ENCODE data around the gene BTBD9.

The BTBD9 gene

DNA sequence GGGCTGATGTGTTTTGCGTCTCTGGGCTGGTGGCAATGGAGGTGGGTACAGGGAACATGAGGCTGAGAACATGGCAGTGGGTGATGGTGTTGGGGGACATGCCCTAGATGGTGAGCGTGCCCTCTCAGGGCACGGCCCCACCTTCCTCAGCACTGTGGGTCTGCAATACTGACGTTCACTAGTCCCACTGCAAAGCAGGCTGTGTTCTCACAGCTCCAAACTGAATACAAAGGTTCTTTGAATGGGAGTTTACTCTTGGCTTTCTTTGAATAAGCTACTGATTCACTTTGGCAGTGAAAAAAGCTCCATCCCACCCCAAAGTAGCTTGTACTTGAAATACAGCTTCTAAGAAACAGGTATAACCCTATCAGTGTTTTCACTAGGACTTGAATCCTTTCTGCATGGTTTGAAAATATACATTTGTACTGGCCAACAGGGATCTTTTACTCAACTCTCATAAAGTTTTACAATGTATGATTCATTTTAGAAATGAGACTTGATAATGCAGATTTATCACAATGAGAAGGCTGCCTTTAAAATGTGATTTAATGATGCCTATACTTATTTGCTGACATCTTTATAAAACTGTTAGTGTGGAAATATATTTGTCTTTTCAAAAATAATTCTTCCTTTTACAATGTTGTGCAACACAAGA is 419.5 kb downstream of the BTBD9 start:
- DNase-seq, result no peak

DNA sequence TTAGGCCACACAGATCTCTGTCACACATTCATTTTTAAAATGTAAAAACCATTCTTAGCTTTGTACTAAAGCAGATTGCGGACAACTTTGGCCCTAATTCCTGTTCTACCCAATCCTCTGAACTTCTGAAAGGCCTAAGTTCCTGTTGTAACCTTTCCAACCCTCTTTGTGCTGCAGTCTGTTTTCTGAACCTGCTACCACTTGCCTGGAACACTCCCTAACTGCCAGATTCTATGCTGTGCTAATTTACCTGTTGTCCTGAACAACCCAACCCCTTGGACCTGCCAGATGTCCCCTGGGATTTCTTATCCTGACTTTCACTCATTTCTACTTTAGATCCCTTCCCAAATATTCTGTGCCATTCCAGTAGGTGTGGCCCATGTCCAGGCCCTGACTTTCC is 421.5 kb downstream of the BTBD9 start:
- no peak for DNase-seq

DNA sequence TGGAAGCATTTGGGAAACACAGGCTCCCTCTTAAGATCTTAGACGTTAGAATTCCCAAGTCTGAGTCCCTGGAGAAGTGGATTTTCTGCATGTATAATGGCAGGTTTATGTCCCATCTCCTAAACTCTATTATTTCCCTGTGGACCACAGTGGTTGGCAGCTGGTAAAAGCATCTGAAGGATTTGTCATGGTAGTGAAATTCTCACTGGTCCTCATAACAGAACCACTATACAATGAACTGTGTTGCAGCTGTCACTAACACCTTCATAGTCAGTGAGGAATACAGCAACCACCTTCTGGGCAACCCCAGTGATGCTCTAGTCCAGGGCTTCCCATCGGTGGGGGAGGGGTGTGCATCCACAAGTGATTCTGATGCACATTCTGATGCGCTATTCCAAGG is 423.3 kb downstream of the BTBD9 start:
- no peak for DNase-seq

DNA sequence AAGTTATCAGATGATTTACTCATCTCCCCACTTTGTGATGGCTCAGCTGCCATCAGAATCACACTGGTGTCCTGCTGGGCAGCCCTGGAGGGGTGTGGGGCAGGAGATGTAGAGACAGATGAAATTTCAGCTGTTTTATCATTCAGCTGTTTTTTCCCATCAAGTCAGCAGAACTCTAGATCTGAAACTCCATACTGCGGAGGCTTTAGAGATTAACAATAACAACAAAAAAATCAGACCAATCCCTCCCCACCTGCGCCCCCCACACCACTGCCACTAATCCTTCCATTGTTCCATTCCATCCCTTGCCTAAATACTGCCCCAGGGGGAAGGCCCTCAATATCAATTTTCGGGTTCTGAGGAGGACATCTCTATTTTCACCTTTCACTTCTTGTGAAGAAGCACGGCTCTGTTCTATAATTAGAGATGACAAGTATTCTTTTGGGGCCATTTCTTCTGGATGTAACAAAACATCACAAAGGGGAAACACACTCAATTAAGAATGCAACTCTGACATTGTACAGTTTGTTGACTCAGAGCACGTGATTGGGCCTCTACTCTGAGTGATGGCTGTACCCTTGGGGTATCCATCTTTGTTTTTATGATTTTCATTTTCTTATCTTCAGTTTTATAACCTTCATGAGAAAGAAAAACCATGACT is 423.9 kb downstream of the BTBD9 start:
- DNase-seq, result no peak

DNA sequence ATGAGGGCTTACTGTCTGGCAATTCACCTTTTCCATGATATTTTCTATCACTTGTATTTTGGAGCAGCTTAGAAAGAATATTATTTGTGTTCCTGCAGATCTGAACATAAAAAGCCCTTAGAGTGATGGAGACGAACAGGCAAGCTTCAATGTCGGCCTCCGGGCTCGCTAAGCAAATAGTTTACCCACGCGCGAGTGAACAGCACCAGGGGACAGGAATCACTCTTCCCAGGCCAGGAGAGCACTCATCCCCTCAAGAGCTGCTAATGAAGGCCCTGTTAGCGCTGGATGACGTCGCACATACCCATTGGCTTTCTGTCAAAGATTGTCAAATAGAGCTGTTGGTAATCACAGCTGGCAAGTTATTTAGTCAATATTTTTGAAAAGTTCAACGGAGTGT is 424.5 kb downstream of the BTBD9 start:
- no peak for DNase-seq

DNA sequence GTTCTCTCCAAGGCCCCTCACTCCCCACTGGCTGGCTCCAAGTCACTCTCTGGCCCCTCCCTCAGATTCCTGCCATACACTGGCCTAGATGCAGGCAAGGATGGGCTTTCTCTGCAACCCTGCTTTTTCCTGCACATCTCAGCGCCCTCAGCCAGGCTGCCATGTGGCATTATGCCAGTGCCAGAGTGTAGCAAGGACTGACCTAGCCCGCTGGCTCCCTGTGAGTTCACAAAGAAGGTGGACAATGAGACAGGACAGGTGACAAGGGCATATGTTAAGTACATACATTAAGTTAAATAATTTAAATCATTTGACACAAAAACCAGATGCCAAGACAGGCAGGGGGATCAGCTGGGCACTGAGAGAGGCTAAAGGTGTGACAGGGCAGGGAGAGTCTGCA is 425.6 kb downstream of the BTBD9 start:
- DNase-seq, result no peak

DNA sequence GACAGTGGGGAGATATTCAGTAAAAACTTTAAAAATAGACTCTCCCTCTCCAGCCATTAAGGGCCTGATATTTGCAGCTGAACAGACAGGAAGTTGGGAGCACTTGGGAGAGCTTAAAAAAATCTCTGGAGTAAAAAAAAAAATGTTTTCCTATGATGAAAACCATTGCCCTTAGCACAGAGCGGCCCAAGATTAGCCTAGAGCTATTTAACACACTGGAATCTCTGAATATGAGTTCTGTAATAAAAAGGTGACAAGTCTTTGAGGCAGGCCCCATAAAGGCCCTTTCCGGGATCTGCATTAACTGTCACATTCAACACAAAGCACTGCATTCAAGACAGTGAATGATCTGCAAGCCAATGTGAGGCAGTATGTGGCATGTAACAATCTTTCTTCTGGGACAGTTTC is 426.5 kb downstream of the BTBD9 start:
- no peak for DNase-seq

DNA sequence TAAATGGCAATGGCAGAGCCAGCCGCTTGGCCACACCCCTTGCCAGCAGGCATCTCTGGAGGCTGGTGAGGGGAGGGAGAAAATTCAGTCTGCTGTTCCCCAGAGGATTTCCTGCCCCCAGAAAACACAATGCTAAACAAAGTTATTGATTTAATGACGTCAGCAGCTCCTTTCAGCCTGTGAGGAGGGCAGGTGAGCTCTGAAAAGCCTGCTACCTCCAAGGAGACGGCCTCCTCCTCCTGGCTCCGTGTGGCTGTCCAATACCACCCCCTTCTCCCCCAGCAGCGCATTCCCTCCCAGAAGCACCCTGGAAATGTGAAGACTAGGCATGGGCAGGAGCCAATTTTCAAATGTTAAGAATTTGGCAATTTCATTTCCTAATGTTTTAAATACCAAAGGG is 427.1 kb downstream of the BTBD9 start:
- DNase-seq, result no peak

DNA sequence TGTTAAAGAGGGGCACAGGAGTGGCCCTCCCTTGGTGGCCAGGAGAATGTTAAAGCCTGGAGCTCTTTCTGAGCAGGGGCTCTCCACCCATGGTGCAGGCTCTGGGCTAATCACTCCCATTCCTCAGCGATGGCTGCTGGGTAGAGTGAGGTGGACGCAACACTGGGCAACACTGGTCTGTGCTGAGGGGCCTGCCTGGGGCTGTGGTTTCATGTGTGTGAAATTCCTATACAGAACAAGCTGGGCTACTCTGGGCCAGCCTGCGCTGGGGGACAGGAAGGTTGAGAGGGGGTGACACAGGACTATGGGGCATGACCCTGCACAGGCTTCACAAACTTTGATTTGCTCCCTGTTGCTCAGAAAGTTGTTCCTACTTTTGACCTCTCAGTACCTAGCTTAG is 427.6 kb downstream of the BTBD9 start:
- no peak for DNase-seq

DNA sequence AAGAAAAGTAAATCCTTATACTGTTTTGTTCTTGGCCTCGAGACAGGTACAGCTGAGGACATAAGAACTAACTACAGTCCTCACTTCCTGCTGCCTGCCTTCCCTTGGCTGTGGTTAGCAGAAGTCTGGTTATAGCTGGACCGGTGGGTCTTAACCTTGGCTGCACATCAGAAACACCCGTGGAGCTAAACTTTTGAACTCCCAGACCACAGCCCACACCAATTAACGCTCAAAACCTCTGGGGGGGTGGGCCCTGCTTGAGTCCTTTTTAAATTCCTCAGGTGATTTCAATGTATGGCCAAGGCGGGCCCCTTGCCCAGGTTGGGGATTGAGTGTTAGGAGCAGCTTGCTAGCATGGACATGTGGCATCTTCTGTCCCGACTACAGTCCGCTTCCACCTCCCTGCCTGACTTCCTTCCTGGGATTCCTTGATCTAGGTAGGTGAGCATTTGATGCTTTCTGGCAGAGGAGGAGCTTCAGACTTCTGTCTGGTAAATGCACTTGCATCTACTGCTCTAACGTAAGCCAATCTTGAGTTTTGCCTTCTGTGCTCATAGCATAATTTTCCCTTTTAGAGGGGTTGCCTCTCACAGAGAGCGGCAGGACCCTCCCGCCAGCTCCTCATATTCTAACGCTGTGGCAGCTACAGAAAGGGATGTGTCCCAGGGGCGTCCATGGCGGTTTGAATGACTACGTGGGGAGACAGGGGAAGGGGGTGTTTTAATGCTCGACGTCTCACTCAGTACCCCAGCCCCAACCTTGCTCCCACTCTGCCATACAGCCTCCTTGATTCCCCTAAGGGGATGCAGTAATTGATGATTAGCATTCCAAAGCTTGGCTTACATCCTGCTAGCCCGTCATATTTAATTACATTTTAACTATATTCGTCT is 430.1 kb downstream of the BTBD9 start:
- DNase-seq, result no peak

DNA sequence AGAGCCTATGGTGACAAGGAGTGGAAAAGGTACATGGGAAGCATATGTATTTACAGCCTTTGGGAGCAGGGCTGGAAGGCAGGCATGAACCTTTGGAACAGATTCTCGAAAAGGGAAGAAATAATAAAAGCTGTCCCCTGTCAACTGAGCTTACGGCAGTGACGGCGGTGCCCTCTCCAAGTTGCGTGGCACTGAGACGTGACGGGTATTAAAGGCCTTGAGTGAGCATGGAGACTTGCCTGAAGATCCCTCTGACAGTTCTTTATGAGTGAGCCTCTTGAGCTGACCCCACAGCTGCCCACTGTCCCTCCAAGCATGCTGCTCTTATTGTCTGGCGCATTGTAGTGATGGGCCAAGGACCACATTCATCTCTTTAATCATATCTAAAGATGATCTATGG is 431.7 kb downstream of the BTBD9 start:
- no peak for DNase-seq

DNA sequence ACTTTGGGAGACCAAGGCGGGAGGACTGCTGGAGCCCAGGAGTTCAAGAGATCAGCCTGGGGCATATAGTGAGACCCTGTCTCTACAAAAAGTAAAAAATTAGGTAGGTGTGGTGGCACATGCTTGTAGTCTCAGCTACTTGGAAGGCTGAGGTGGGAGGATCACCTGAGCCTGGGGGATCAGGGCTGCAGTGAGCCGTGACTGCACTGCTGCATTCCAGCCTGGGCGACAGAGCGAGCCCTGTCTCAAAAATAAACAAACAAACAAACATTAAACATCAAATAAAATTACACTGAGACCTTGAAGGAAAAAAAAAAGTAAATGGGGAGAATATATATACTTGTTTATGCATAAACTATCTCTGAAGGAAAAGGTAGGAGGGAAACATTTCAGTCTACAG is 432.4 kb downstream of the BTBD9 start:
- DNase-seq, result no peak

DNA sequence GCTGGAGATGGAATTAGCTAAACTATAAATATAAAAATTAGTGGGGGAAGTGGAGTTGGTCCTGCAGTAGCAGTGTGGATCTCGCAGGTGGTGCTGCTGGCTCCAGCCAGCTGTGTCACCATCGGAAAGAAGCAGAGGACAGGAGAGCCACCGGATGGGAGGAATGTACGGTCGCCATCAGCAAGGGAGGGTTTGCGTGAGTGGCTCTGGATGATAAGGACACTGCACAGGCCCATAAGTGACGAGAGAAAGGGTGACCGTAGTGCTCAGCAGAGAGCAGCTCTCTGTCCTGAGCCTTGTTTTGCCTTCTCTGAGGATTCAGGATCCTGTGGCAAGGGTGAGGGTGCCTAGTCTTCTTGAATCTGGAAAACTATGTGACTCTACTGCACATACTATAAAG is 441.5 kb downstream of the BTBD9 start:
- DNase-seq, result no peak

DNA sequence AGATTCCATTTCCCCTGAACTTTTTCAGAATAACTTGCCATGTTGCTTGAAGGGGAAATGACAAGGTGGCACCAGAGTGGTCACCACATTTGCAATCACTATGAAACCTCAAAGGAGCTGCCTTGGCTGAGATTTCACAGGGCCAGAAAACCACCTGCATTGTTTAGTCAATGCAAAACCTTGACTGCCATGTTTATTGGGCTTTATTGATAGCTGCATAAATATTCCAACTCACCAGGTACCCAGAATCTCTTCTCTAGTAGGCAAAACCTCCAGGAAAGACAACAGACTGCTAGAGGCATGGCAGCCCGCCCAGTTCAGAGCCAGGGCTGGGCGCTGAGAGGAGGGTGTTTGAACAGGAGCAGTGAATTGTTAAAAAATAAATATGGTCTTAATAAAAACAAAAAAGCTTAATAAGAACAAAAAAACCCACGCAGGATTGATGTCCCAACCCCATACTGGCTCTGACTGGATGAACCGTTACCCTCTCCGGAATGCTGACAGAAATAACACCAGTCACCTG is 444.6 kb downstream of the BTBD9 start:
- no peak for DNase-seq

DNA sequence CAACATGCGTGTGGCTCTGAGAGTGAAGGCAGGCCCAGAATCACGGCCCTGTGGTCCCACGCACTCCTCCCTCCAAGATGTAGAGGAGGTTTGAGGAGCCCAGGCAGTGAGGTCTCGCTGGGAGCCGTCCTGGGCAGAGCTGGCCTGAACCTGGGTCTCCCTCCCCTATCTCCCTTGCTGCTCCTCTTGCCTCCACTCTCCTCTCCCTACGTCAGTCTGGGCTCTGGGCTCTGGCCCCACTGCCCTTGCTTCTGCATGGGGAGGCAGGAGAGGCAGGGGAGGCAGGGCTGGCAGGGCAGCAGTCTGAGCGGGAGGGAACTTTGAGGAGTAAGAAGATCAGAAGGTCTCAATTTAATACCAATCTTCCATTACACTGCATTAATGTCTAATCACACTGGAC is 445.1 kb downstream of the BTBD9 start:
- DNase-seq, result no peak

DNA sequence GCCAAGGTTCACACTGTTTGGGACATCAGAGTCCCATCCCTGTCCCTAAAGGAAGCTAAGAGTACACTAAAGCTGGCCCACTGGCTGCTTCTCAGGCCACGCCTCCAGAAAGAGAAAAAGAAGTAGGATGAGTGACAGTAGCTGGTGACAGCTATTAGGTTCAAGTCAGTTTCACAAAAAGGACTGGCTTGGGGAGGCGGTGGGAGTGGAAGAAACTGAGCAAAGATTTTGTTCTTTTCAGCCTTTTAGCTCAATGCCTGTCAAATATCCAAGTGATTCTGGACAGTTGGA is 445.5 kb downstream of the BTBD9 start:
- no peak for DNase-seq

DNA sequence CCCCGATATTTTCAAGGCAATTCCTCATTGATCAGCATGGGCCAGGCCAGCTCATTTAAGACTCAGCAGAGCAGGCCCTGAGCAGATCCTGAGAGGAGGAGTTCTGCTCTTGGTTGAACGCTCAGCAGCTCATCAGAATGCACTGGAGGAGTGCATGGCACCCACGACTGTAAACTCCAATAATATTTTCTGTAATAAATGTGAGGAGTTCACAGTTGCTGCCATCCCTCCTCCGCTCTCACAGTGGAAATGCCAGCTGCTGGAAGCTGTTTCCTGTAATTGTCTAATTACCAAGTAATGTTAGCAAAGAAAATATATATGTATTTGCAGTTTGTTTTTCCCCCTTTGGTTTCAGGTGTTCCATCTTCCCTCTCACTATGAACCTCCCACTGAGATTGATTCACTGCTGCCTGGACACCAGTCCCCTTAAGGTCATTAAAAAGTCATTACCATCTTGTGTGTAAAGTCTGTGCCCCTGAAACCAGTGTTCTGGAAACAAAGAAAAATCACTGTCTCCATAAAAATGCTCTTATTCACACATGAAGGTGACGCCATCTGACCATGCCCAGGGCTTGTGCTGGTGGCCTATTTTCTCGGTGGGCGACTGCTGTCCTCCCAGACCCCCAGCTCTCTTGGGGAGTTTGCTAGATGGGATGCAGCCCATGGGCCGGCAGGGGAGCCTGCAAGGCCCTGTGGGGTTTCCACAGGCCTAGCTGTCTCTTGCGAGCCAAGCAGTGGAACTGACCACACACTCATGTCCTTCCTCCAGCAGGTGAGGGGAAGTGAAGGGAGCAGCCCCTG is 446.0 kb downstream of the BTBD9 start:
- no peak for DNase-seq

DNA sequence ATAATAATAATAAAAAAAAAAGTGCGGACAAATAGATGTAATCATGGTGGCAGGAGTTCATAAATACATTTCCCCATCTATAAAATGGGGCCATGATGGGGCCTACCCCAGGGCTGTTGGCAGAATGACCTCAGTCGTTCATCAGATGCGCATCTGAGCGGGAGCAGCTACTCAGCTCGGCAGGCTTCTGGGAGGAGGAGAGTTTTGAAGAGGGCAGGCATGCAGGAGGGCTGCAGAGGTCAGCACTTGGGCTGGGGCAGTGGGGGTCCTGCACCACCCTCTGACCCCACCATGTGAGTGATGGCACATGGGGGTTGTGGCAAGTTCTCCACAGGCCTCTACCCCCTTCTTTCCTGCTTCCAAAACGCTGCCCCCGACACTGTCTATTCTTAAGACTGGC is 446.7 kb downstream of the BTBD9 start:
- no peak for DNase-seq

DNA sequence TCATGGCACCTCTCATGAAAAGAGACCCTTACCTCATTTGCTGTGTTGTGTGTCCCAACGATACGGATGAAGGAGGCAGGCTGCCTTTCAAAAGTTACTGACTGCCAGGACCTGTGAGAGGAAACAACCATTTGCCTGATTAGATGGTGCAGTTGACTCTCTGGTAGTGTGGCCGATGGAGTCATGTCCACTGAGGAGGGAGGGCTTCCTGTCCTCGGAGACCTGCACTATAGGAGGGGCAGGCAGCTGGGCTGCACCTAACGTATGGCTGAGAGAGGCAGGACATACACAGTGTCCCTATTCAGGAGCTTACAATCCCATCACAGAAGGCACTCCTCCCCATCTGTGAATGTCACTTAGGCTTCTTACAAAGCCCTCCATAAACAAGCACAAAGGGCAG is 447.2 kb downstream of the BTBD9 start:
- no peak for DNase-seq

DNA sequence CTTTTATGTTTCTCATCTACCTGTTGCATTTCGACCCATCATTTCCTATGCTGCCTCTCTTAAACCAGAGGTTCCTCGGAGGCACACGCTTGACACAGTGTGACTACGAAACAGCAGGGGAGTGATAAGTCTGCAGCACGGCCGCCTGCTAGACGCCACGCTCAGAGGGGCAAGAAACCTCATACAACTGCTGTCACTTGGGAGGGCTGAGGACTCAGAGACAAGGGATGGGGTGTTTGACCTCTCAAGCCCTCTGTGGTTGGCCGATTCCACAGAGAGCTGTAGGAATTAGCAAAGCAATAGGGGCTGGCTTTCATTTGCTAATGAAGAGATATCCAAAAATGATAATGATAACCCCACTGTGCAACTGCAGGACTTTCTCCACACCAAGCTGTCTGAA is 447.7 kb downstream of the BTBD9 start:
- no peak for DNase-seq

DNA sequence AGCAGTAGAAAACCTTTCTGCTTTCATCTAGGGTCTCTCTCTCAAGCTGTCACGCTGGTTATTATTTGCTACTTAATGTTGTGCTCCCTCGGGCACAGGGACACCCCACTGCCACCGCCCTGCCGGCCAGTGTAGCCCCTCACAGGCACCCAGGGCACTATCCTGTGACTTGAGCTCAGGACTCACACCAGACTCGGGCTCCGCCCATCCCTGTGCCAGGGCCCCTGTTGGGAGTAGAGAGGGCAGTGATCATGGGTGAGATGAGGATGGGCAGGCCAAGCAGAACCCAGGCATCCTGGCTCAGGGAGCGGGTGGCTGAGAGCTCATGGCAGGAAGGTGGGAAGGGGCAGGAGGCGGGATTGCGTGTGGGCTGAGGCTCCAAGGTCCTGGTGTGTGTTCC is 448.3 kb downstream of the BTBD9 start:
- no peak for DNase-seq

DNA sequence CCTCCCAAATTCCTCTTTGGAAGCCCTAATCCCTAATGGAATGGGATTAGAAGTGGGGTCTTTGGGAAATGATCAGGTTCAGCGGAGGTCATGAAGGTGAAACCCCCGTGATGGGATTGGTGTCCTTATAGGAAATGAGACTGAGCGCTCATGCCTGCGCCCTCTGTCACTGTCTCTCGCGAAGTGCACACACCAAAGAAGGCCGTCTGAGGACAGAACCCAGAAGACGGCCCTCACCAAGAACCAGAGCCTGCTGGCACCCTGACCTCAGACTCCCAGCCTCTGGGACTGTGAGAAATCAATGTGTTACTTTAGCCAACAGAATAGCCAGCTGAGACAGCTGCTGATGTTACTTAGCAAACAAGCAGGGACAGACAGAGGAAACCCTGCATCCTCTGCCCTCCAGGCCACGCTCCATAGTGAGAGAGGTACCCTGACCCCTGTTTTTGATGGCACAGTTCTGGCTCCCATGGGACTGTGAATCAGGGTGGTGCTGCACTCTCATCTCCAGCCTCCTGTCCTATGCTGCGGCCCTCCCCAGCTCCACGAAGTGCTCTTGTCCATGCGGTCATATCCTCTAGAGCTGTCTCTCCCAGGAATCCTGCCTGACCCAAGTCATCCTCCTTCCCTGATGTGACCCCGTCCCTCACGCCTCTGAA is 450.9 kb downstream of the BTBD9 start:
- no peak for DNase-seq

All from suppressor macrophage treated with lipopolysaccharide for 4 hours (primary cell).